ENCODE data around the gene KATNBL1. TPM values are rescaled to one million over a fixed set of nuclear protein-coding genes. Genes with fewer than 3 reads are reported as not detected.

KATNBL1 gene
- total and polyA plus RNA-seq, 9 of the 15 experiments (the other 6 are each of a cell fraction or from before 2014, with no cell fraction given): 6.6 to 46.0 (median 24.0) TPM

DNA sequence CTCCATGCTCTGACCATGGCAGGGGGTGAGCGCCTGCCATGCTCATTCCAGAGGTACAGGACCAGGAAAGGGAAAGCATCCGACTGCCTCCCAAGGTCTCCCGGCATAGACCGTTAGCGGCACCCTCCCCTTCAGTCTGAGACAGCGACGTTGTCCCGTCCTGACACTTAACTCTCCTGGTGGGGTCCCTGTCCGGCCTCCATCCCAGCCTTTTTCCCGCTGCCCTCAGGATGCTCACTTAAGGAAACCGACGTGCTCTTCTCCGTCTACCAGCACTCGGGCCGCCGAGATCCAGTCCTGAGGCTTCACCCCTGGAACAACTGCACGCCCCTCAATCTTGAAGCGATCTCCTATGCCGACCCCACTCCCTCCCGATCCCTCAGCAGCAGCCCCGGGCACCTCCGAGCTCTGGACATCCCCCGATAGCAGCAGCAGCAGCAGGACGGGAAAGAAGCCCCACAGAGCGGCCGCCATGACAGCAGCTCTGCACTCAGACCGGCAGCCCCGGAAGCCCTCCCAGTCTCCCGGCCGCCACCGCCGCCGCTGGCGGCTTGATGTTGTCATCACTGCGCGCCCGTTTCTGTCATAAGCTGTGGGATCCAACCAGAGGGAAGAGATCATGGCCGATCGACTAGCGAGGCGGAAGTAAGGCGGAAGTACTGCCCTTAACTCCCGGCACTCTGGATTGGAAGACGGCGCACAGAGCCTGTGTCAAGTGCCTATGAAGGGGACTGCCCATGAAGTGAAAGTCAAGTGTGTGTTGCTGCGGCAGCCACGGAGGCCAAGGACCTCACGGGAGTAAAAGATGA lies 108.3 kb downstream of the KATNBL1 start, which contains the start of the genes EMC7 and PGBD4 (continued):
- no peak for TF ChIP-seq ZNF197 (CRISPR knock-in tag; IDR thresholded peaks at IDR 0.05; ENCODE audit: low read depth)
- no peak for TF ChIP-seq CEBPB (tag; IDR thresholded peaks at IDR 0.05)
- TF ChIP-seq ZKSCAN8 (CRISPR knock-in tag; IDR thresholded peaks at IDR 0.05): no peak
- TF ChIP-seq BRD9 (IDR thresholded peaks at IDR 0.05; ENCODE audit: low read depth, partially characterized antibody): peak; percentile 34
- TF ChIP-seq, protein P1, sequence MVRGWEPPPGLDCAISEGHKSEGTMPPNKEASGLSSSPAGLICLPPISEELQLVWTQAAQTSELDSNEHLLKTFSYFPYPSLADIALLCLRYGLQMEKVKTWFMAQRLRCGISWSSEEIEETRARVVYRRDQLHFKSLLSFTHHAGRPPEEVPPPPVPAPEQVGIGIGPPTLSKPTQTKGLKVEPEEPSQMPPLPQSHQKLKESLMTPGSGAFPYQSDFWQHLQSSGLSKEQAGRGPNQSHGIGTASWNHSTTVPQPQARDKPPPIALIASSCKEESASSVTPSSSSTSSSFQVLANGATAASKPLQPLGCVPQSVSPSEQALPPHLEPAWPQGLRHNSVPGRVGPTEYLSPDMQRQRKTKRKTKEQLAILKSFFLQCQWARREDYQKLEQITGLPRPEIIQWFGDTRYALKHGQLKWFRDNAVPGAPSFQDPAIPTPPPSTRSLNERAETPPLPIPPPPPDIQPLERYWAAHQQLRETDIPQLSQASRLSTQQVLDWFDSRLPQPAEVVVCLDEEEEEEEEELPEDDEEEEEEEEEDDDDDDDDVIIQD (CRISPR knock-in tag; IDR thresholded peaks at IDR 0.05): no peak
- peak; percentile 99 for TF ChIP-seq RBFOX2 (IDR thresholded peaks at IDR 0.05; ENCODE audit: low read depth, low read length)
- no peak for TF ChIP-seq E2F3 (CRISPR knock-in tag; IDR thresholded peaks at IDR 0.05)
- TF ChIP-seq, protein P2, sequence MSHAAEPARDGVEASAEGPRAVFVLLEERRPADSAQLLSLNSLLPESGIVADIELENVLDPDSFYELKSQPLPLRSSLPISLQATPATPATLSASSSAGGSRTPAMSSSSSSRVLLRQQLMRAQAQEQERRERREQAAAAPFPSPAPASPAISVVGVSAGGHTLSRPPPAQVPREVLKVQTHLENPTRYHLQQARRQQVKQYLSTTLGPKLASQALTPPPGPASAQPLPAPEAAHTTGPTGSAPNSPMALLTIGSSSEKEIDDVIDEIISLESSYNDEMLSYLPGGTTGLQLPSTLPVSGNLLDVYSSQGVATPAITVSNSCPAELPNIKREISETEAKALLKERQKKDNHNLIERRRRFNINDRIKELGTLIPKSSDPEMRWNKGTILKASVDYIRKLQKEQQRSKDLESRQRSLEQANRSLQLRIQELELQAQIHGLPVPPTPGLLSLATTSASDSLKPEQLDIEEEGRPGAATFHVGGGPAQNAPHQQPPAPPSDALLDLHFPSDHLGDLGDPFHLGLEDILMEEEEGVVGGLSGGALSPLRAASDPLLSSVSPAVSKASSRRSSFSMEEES (CRISPR knock-in tag; IDR thresholded peaks at IDR 0.05): no peak
- peak in 1 of 2 experiments; percentile 83; a peak in 2 of 4 replicates for TF ChIP-seq HDAC1 (IDR thresholded peaks at IDR 0.05)
- no peak for TF ChIP-seq ZNF274 (IDR thresholded peaks at IDR 0.05; ENCODE audit: borderline replicate concordance, low read depth, low read length)
- TF ChIP-seq ZNF121 (CRISPR knock-in tag; conservative IDR thresholded peaks at IDR 0.05): no peak
- no peak for TF ChIP-seq ZNF76 (CRISPR knock-in tag; IDR thresholded peaks at IDR 0.05; ENCODE audit: borderline replicate concordance)
- TF ChIP-seq SRSF1 (IDR thresholded peaks at IDR 0.05; ENCODE audit: low read depth, low read length): no peak
- no peak for TF ChIP-seq FOXP1 (CRISPR knock-in tag; IDR thresholded peaks at IDR 0.05)
- no peak for TF ChIP-seq GATAD2B (IDR thresholded peaks at IDR 0.05; ENCODE audit: borderline replicate concordance)
- TF ChIP-seq, protein P3, sequence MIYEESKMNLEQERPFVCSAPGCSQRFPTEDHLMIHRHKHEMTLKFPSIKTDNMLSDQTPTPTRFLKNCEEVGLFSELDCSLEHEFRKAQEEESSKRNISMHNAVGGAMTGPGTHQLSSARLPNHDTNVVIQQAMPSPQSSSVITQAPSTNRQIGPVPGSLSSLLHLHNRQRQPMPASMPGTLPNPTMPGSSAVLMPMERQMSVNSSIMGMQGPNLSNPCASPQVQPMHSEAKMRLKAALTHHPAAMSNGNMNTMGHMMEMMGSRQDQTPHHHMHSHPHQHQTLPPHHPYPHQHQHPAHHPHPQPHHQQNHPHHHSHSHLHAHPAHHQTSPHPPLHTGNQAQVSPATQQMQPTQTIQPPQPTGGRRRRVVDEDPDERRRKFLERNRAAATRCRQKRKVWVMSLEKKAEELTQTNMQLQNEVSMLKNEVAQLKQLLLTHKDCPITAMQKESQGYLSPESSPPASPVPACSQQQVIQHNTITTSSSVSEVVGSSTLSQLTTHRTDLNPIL (CRISPR knock-in tag; IDR thresholded peaks at IDR 0.05): no peak
- no peak for TF ChIP-seq SMAD3 (CRISPR knock-in tag; conservative IDR thresholded peaks at IDR 0.05)
- TF ChIP-seq DACH1 (IDR thresholded peaks at IDR 0.05; ENCODE audit: partially characterized antibody): no peak
- TF ChIP-seq, protein P4, sequence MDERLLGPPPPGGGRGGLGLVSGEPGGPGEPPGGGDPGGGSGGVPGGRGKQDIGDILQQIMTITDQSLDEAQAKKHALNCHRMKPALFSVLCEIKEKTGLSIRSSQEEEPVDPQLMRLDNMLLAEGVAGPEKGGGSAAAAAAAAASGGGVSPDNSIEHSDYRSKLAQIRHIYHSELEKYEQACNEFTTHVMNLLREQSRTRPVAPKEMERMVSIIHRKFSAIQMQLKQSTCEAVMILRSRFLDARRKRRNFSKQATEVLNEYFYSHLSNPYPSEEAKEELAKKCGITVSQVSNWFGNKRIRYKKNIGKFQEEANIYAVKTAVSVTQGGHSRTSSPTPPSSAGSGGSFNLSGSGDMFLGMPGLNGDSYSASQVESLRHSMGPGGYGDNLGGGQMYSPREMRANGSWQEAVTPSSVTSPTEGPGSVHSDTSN (CRISPR knock-in tag; IDR thresholded peaks at IDR 0.05; ENCODE audit: low read depth): no peak
- TF ChIP-seq, protein P4 (tag; conservative IDR thresholded peaks at IDR 0.05; ENCODE audit: low read depth): peak; percentile 62
- TF ChIP-seq HDAC6 (IDR thresholded peaks at IDR 0.05; ENCODE audit: low read depth, low read length): no peak
- no peak for TF ChIP-seq SRSF7 (optimal IDR thresholded peaks at IDR 0.05; ENCODE audit: low read depth, low read length)

Data from K562 (cell line).